Measurements from ENCODE around the gene TUB. TPM values are rescaled to one million over a fixed set of nuclear protein-coding genes. Genes with fewer than 3 reads are reported as not detected.

Gene TUB
- total RNA-seq, 2 donors from 2014 or later: 9.2 to 14.5 TPM

DNA sequence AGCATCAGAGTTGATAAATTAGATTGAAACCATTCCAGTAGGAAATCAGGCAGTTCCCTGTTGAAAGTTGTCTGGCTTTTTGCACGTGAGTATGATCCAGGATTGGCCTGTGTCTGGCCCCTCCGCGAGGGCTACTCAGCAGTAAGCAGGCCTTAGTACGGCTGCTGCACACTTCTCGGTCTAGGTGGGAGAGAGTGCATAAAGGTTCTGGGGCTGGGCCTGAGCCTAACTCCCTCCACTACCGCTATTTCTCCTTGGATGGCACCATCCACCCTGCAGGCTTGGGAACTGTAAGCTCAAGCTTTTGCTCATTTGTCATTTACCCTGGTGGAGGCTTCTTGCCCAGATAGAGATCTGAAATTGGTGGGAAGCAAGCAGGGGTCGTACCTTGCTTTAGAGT, 22.0 kb downstream of the TUB start:
- TF ChIP-seq POLR2AphosphoS5 (IDR thresholded peaks at IDR 0.05) (no peak), POLR2A (IDR thresholded peaks at IDR 0.05) (no peak)
- TF ChIP-seq, protein P1, sequence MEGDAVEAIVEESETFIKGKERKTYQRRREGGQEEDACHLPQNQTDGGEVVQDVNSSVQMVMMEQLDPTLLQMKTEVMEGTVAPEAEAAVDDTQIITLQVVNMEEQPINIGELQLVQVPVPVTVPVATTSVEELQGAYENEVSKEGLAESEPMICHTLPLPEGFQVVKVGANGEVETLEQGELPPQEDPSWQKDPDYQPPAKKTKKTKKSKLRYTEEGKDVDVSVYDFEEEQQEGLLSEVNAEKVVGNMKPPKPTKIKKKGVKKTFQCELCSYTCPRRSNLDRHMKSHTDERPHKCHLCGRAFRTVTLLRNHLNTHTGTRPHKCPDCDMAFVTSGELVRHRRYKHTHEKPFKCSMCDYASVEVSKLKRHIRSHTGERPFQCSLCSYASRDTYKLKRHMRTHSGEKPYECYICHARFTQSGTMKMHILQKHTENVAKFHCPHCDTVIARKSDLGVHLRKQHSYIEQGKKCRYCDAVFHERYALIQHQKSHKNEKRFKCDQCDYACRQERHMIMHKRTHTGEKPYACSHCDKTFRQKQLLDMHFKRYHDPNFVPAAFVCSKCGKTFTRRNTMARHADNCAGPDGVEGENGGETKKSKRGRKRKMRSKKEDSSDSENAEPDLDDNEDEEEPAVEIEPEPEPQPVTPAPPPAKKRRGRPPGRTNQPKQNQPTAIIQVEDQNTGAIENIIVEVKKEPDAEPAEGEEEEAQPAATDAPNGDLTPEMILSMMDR (IDR thresholded peaks at IDR 0.05): no peak
- H3K27ac ChIP-seq: no peak overlapping the region
- WGBS: 89% methylated on average over 7 of the region's 7 CpGs
- no peaks in the 10 kb centered on the region for H3K36me3 ChIP-seq
- H3K4me1 ChIP-seq (replicated peaks): no peaks in the 10 kb centered on the region
- no peak for DNase-seq (ENCODE audit: low spot score)
- no peak overlapping the region for H3K4me3 ChIP-seq
- intact Hi-C loops (cut with DNase I): no loop called here
- no peaks in the 10 kb centered on the region for H3K27me3 ChIP-seq (replicated peaks; ENCODE audit: insufficient read depth)
- no peaks in the 10 kb centered on the region for H3K9me3 ChIP-seq

DNA sequence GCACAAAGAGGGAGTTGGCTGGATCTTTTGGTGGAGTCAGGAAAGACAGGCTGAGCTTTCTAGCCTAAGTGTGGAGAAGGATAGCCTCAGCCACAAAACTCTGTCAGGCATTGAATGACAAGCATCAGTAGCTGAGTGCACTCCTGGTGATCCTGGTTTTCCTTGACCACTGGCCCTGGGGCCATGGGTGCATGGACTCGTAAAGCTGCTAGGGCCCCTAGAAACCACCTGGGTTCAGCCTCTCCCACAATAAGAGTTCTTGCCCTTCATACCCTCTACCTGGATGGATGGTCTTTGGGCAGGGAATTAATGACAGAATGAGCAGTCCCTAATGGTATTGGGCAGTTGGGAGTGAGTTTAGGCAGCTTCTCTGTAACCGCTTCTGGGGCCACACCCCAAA, 22.9 kb downstream of the TUB start:
- WGBS: 87% methylated on average over 2 of the region's 2 CpGs
- Histone ChIP-seq H3K27me3 (replicated peaks; ENCODE audit: insufficient read depth) (no peaks in the 10 kb centered on the region), H3K4me1 (replicated peaks) (no peaks in the 10 kb centered on the region), H3K4me3 (no peak overlapping the region), H3K27ac (no peak overlapping the region), H3K9me3 (no peaks in the 10 kb centered on the region), H3K36me3 (no peaks in the 10 kb centered on the region)
- TF ChIP-seq, protein P1 (IDR thresholded peaks at IDR 0.05): no peak
- TF ChIP-seq POLR2AphosphoS5 (IDR thresholded peaks at IDR 0.05) (no peak), POLR2A (IDR thresholded peaks at IDR 0.05) (no peak)
- DNase-seq (ENCODE audit: low spot score): no peak
- intact Hi-C loops (cut with DNase I): no loop called here

DNA sequence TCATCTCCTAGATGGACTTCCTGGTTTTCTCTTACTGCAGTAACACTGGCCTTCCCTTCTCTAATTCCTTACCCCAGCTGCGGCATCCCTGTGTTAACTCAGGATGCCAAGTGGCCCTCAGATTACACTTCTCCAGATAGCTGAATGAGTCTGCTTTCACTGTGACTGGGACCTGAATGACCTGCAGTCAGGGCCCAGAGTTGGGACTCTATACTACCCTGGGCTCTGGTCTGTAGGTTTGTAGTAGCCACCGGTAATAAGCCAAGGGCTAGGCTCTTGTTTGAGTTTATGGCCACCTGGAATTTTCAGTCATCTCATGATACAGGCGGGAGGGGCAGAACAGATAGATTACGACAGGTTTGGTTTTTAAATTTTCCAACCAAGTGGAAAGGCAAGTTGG, 24.1 kb downstream of the TUB start:
- intact Hi-C loops (cut with DNase I): no loop called here
- H3K4me1 ChIP-seq (replicated peaks): no peaks in the 10 kb centered on the region
- no peak overlapping the region for H3K4me3 ChIP-seq
- DNase-seq (ENCODE audit: low spot score): no peak
- H3K27ac ChIP-seq: no peak overlapping the region
- TF ChIP-seq POLR2A (IDR thresholded peaks at IDR 0.05) (no peak), POLR2AphosphoS5 (IDR thresholded peaks at IDR 0.05) (no peak)
- TF ChIP-seq, protein P1 (IDR thresholded peaks at IDR 0.05): no peak
- H3K27me3 ChIP-seq (replicated peaks; ENCODE audit: insufficient read depth): no peaks in the 10 kb centered on the region
- H3K9me3 ChIP-seq: no peaks in the 10 kb centered on the region
- 84% methylated on average over 4 of the region's 4 CpGs for WGBS
- no peaks in the 10 kb centered on the region for H3K36me3 ChIP-seq

DNA sequence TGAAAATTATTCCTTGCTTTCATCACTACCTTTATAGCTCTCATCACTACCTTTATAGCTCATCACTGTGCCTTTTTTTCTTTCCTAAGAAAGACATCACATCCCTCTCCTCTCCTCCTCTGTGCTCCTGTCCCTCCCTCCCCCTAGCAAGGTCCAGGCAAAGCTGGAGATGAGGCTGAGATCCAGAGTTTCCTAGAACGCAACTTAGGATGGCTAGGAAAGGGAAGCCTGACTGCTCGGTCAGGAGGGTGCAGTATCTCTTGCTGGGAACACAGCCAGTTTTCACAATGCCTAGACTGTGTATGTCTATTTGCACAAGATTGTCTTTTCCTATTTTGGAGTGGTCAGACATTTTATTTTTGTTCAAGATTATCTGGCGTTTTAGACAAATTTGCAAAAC, 24.7 kb downstream of the TUB start:
- Histone ChIP-seq H3K9me3 (no peaks in the 10 kb centered on the region), H3K4me1 (replicated peaks) (no peaks in the 10 kb centered on the region), H3K27me3 (replicated peaks; ENCODE audit: insufficient read depth) (no peaks in the 10 kb centered on the region), H3K27ac (no peak overlapping the region), H3K36me3 (no peaks in the 10 kb centered on the region), H3K4me3 (no peak overlapping the region)
- WGBS: 47% methylated on average over 3 of the region's 3 CpGs
- TF ChIP-seq POLR2A (IDR thresholded peaks at IDR 0.05) (no peak), POLR2AphosphoS5 (IDR thresholded peaks at IDR 0.05) (no peak)
- TF ChIP-seq, protein P1 (IDR thresholded peaks at IDR 0.05): no peak
- DNase-seq (ENCODE audit: low spot score): no peak
- intact Hi-C loops (cut with DNase I): no loop called here

DNA sequence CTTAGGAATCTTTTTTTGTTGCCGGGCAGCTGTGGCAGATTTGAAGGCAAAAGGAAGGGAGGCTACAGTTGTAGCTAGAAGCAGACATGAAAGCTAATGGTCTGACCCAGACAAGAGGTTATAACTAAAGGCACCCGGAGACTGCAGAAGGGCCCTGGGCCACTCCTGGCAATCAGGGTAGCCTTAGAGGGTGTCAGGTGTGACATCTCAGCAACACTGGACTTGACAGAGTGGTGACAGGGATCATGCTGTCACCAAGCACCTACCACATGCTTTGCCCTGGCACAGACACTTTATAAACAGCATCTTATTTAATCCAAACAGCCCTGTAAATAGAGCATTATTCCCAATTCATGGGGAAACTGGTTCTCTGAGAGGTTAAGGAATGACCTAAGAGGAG, 25.7 kb downstream of the TUB start:
- no peak for TF ChIP-seq POLR2A (IDR thresholded peaks at IDR 0.05)
- TF ChIP-seq POLR2AphosphoS5 (IDR thresholded peaks at IDR 0.05): no peak
- TF ChIP-seq, protein P1 (IDR thresholded peaks at IDR 0.05): no peak
- intact Hi-C loops (cut with DNase I): no loop called here
- H3K4me1 ChIP-seq (replicated peaks): no peaks in the 10 kb centered on the region
- 94% methylated on average over 2 of the region's 2 CpGs for WGBS
- no peak overlapping the region for H3K27ac ChIP-seq
- H3K9me3 ChIP-seq: no peaks in the 10 kb centered on the region
- H3K4me3 ChIP-seq: no peak overlapping the region
- no peak for DNase-seq (ENCODE audit: low spot score)
- H3K36me3 ChIP-seq: no peaks in the 10 kb centered on the region
- H3K27me3 ChIP-seq (replicated peaks; ENCODE audit: insufficient read depth): no peaks in the 10 kb centered on the region

Measured in prostate gland (tissue), 2 donors.